Activated CD8-positive, alpha-beta memory T cell treated with anti-CD3 and anti-CD28 coated beads, Interleukin-2, amount 50 U/mL, for 1 hour (primary cell): ENCODE measurements around the gene DNM1.

Experiments used
- DNase-seq: peaks from one replicate; pipeline ENCODE4 v3.0.0-alpha.2; 2020; ENCODE audit errors: extremely low read depth

DNM1 gene

GRCh38 chr9:128203024-128203706, at the start of gene DNM1:
TSS of gene DNM1 (plus strand) at chr9:128203379. CDS start at chr9:128203471, 92 bp downstream.
- DNase-seq = peak; percentile 7

GRCh38 chr9:128153947-128154695, 49.1 kb upstream of the DNM1 start:
- DNase-seq = no peak

- no peak for DNase-seq
Observed at GRCh38 chr9:128155736-128156500, 47.3 kb upstream of the DNM1 start.

GRCh38 chr9:128159522-128159783, 43.7 kb upstream of the DNM1 start:
- DNase-seq = no peak

- DNase-seq = peak; percentile 76
Observed at GRCh38 chr9:128159784-128160602, 43.2 kb upstream of the DNM1 start, which contains the start of gene BBLN. TSS of gene BBLN (plus strand) at chr9:128160265. CDS start at chr9:128160408, 143 bp downstream.

- no peak for DNase-seq
Observed at GRCh38 chr9:128160603-128160987, 42.6 kb upstream of the DNM1 start.

GRCh38 chr9:128161215-128161902, 41.8 kb upstream of the DNM1 start:
- no peak for DNase-seq

GRCh38 chr9:128162215-128163026, 40.8 kb upstream of the DNM1 start:
- DNase-seq = no peak

GRCh38 chr9:128163027-128163515, 40.1 kb upstream of the DNM1 start:
- DNase-seq = no peak

GRCh38 chr9:128163523-128164306, 39.5 kb upstream of the DNM1 start:
- no peak for DNase-seq

GRCh38 chr9:128164307-128164885, 38.8 kb upstream of the DNM1 start:
- no peak for DNase-seq

- DNase-seq = no peak
Observed at GRCh38 chr9:128166169-128166568, 37.0 kb upstream of the DNM1 start.

GRCh38 chr9:128167209-128167608, 36.0 kb upstream of the DNM1 start:
- no peak for DNase-seq

GRCh38 chr9:128168731-128169308, 34.4 kb upstream of the DNM1 start:
- no peak for DNase-seq

GRCh38 chr9:128169492-128169891, 33.7 kb upstream of the DNM1 start:
- DNase-seq = no peak

GRCh38 chr9:128169925-128170324, 33.3 kb upstream of the DNM1 start:
- no peak for DNase-seq

GRCh38 chr9:128174062-128174461, 29.1 kb upstream of the DNM1 start:
- DNase-seq = no peak

GRCh38 chr9:128175102-128175563, 28.0 kb upstream of the DNM1 start:
- no peak for DNase-seq

- no peak for DNase-seq
Observed at GRCh38 chr9:128175726-128176125, 27.5 kb upstream of the DNM1 start.
